ENCODE results near the gene MYO16.

DNA sequence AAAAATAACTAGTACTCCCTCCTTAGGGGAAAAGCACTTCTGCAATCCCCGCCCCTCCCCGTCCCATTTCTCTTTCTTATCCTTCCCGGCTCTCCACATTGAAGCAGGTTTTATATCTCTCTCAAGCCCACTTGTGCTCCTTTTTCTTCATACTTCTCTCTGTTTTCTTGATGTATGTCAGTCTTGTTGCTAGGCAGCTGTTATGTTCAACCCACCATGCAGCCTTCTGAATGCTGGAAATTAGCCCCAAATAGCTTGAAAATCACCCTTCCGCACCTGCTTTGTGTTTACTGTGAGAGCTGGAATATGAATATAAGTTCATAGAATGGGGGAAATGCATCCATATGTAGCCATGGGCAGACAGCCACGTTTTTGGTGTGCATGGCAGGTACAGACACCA, 461.4 kb downstream of the MYO16 start:
- TF ChIP-seq, protein P1, sequence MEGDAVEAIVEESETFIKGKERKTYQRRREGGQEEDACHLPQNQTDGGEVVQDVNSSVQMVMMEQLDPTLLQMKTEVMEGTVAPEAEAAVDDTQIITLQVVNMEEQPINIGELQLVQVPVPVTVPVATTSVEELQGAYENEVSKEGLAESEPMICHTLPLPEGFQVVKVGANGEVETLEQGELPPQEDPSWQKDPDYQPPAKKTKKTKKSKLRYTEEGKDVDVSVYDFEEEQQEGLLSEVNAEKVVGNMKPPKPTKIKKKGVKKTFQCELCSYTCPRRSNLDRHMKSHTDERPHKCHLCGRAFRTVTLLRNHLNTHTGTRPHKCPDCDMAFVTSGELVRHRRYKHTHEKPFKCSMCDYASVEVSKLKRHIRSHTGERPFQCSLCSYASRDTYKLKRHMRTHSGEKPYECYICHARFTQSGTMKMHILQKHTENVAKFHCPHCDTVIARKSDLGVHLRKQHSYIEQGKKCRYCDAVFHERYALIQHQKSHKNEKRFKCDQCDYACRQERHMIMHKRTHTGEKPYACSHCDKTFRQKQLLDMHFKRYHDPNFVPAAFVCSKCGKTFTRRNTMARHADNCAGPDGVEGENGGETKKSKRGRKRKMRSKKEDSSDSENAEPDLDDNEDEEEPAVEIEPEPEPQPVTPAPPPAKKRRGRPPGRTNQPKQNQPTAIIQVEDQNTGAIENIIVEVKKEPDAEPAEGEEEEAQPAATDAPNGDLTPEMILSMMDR (conservative IDR thresholded peaks at IDR 0.05 in 1 of 2, IDR thresholded peaks at IDR 0.05 in 1 of 2; ENCODE audit: low read depth in 1 of 2, low read length in 2 of 2) = no peak
- no peak for TF ChIP-seq EZH2 (IDR thresholded peaks at IDR 0.05; ENCODE audit: low read length, missing control alignments)
